PC-3 (cell line): Measurements from ENCODE around the gene ENTPD2. TPM values are rescaled to one million over a fixed set of nuclear protein-coding genes. Genes with fewer than 3 reads are reported as not detected.

Experiments used
- ATAC-seq: fragments of 200-7000 bp; cut with Tn5 transposase; 2 replicates; pipeline ENCODE4 v1.9.1; 2020; ENCODE audit warnings: mild to moderate bottlenecking, moderate library complexity
- BruUV-seq: library from RNA; stranded (reverse); fragments of 400-500 nt; replicated peaks from 2 replicates; lab custom pipeline; 2021; lab: Mats Ljungman, UMichigan
- CTCF ChIA-PET: fragments of 300-600 bp; sonication (Branson Sonifier 250); formaldehyde crosslinking; loops from one replicate; lab custom pipeline; 2022; ENCODE audit warnings: antibody characterized with exemption; lab: Charles Lee
- POLR2A ChIA-PET: fragments of 300-600 bp; sonication (Branson Sonifier 250); formaldehyde crosslinking; loops from one replicate; lab custom pipeline; 2022; ENCODE audit warnings: antibody characterized with exemption; ENCODE audit not compliant: unreplicated experiment; lab: Charles Lee
- DNase-seq: peaks from one replicate; pipeline ENCODE4 v3.0.0-alpha.2; 2015
- H2AFZ ChIP-seq: fragments of 300-600 bp; sonication (generic); 2 replicates; pipeline ENCODE4 v1.6.0; 2016; ENCODE audit warnings: antibody characterized with exemption, low read length
- H3F3A ChIP-seq: fragments of 300-600 bp; sonication (generic); one replicate; pipeline ENCODE4 v1.6.0; 2017; ENCODE audit warnings: antibody characterized with exemption, low read length, control low read depth, mild to moderate bottlenecking; ENCODE audit not compliant: unreplicated experiment
- H3K27ac ChIP-seq: fragments of 300-600 bp; sonication (generic); 2 replicates; pipeline ENCODE4 v1.5.1; 2016; ENCODE audit warnings: mild to moderate bottlenecking, low read length
- H3K27me3 ChIP-seq: fragments of 300-600 bp; sonication (generic); 2 replicates; pipeline ENCODE4 v1.6.1; 2016; ENCODE audit warnings: low read length, mixed read lengths
- H3K36me3 ChIP-seq: fragments of 300-600 bp; sonication (generic); 2 replicates; pipeline ENCODE4 v1.6.1; 2016; ENCODE audit warnings: low read depth, mixed run types, low read length, mixed read lengths
- H3K4me1 ChIP-seq: fragments of 300-600 bp; sonication (generic); 2 replicates; pipeline ENCODE4 v1.5.1; 2016; ENCODE audit warnings: low read length; ENCODE audit not compliant: insufficient read depth
- H3K4me2 ChIP-seq: fragments of 300-600 bp; sonication (generic); 2 replicates; pipeline ENCODE4 v1.6.0; 2016; ENCODE audit warnings: low read length
- H3K4me3 ChIP-seq: fragments of 300-600 bp; sonication (generic); 2 replicates; pipeline ENCODE4 v1.5.1; 2016; ENCODE audit warnings: mild to moderate bottlenecking, low read length, mixed read lengths
- H3K79me2 ChIP-seq: fragments of 300-600 bp; sonication (generic); 2 replicates; pipeline ENCODE4 v1.6.1; 2017; ENCODE audit warnings: low read length, mixed read lengths
- H3K9ac ChIP-seq: fragments of 300-600 bp; sonication (generic); 2 replicates; pipeline ENCODE4 v1.6.0; 2016; ENCODE audit warnings: mild to moderate bottlenecking, low read length
- H3K9me2 ChIP-seq: fragments of 300-600 bp; sonication (generic); replicated peaks from 2 replicates; pipeline ENCODE4 v1.6.1; 2016; ENCODE audit warnings: mixed run types, low read length, mixed read lengths
- H3K9me3 ChIP-seq: fragments of 300-600 bp; sonication (generic); 2 replicates; pipeline ENCODE4 v1.6.1; 2016; ENCODE audit warnings: low read length, mixed read lengths
- H4K20me1 ChIP-seq: fragments of 300-600 bp; sonication (generic); 2 replicates; pipeline ENCODE4 v1.6.1; 2016; ENCODE audit warnings: low read length, mixed read lengths
- EZH2 ChIP-seq: fragments of 300-600 bp; sonication (generic); IDR thresholded peaks from one replicate; pipeline ENCODE4 v1.6.1; 2017; ENCODE audit warnings: antibody characterized with exemption, mild to moderate bottlenecking, low read length; ENCODE audit not compliant: unreplicated experiment
- EZH2phosphoT487 ChIP-seq: fragments of 300-600 bp; sonication (generic); IDR thresholded peaks from 2 replicates; pipeline ENCODE4 v1.6.1; 2018; ENCODE audit warnings: mild to moderate bottlenecking, antibody characterized with exemption, low read length, borderline replicate concordance
- intact Hi-C: fragments of 100-400 bp; cut with micrococcal nuclease; formaldehyde crosslinking; loops from 2 replicates; pipeline ENCODE4 v1.9.0; 2023
- total RNA-seq: library from RNA; depleted of rRNA; stranded (reverse); fragments of >200 nt; gene quantifications from 2 replicates; pipeline ENCODE4 v1.2.3, GENCODE V29; 2014
- TF ChIP-seq, protein P1 (sequence below): fragments of 300-600 bp; sonication (generic); conservative IDR thresholded peaks from 2 replicates; pipeline ENCODE4 v1.5.1; 2017; ENCODE audit warnings: antibody characterized with exemption, low read depth, mild to moderate bottlenecking, low read length

The ENTPD2 gene
- total RNA-seq, 1 experiment from 2014 or later = 1.3 TPM

DNA sequence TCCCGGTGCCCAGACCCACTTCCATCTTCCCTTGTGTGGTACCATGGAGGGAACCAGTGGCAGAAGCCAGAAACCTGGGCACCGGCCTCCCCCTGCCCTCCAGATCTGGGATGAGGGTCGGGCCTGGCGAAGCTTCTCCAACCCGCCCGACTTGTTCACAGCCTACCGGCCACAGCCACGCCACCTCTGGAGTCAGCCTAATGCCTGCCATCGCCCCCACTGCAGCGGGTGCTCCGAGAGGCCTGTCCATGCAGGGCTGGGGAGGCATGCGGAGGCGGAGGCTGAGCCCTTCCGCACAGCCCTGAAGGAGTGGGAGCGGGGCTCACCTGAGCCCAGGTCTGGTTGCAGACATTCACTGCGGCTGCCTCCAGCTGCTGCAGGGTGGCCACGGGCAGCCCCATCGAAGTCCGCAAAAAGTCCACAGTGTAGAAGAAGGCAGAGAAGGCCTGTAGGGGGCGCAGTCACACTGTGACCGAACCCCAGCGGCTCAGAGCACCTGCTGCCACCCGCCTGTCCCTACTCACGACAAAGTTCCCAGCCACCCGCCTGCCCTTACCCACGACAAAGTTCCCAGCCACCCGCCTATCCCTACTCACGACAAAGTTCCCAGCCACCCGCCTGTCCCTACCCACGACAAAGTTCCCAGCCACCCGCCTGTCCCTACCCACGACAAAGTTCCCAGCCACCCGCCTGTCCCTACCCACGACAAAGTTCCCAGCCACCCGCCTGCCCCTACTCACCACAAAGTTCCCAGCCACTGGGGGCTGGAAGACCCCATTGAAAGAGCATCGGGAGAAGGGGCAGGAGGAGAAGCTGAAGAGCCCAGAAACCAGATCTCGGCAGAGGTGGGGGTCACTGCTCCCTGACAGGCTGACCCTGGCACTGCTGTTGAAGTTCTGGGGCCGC lies 4.1 kb downstream of the ENTPD2 start:
- intact Hi-C loops = loop anchor here (2.0 kb wide), 1 partner anchor 17 kb away; no protein-coding TSS in a partner anchor
- DNase-seq = peak; percentile 64
- POLR2A ChIA-PET = no interaction called here

DNA sequence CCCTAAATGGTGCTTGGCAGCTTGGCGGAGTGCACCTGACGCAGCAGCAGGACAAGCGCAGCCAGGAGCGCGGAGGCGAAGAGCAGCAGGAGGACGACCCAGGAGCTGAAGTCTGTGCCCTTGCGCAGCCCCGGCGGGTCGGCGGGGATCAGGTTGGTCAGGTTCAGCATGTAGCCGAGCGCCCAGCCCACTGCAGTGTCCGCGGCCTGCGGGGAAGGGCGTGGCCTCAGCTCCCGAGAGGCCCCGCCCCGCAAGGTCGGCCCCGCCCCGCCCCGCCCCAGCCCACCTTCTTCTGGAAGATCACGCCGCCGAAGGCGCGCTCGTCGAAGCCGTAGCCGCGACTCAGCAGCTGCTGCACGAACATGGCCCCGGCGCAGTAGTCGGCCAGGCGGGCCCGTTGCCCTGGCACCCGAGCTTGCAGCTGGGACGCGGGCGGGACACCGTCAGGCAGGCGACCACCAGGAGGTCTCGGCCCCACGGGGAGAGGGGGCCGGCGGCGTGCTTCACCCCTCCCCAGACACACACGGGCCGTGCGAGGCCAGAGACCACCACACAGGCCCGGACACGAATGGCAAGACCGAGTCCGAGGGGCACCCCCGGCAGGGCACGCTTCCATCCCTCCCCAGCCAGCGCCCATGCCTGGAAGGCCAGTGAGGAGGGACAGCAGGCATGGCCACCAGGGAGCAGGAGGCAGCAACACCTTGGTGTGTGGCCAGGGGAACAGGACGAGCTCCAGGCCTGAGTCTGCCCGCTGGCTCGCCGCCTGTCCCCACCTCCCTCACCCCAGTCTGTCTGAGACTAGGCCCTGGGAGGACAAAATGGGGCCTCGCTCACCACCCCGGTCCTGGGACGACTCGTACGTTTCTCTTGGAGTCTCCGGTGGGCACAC lies 5.0 kb downstream of the ENTPD2 start:
- Histone ChIP-seq H3K4me2 (no peak overlapping the region), H3K9ac (no peak overlapping the region), H3K27ac (no peak overlapping the region), H3K27me3 (no peaks in the 10 kb centered on the region), H2AFZ (no peak overlapping the region), H3K79me2 (peaks cover 16% of the 10 kb centered on the region), H3K9me2 (no peaks in the 10 kb centered on the region), H3K4me3 (no peak overlapping the region), H3K36me3 (no peaks in the 10 kb centered on the region), H3F3A (no peaks in the 10 kb centered on the region), H4K20me1 (peaks cover 5% of the 10 kb centered on the region; the same call in 1 of the 2 replicates), H3K4me1 (peaks cover 9% of the 10 kb centered on the region; the same call in 1 of the 2 replicates), H3K9me3 (no peaks in the 10 kb centered on the region)
- intact Hi-C loops = loop anchor here (2.0 kb wide), 1 partner anchor 18 kb away; no protein-coding TSS in a partner anchor
- ATAC-seq (peak; percentile 3; the same call in 1 of the 2 replicates), DNase-seq (peak; percentile 19)
- TF ChIP-seq EZH2 = no peak
- no peak for TF ChIP-seq EZH2phosphoT487
- TF ChIP-seq, protein P1, sequence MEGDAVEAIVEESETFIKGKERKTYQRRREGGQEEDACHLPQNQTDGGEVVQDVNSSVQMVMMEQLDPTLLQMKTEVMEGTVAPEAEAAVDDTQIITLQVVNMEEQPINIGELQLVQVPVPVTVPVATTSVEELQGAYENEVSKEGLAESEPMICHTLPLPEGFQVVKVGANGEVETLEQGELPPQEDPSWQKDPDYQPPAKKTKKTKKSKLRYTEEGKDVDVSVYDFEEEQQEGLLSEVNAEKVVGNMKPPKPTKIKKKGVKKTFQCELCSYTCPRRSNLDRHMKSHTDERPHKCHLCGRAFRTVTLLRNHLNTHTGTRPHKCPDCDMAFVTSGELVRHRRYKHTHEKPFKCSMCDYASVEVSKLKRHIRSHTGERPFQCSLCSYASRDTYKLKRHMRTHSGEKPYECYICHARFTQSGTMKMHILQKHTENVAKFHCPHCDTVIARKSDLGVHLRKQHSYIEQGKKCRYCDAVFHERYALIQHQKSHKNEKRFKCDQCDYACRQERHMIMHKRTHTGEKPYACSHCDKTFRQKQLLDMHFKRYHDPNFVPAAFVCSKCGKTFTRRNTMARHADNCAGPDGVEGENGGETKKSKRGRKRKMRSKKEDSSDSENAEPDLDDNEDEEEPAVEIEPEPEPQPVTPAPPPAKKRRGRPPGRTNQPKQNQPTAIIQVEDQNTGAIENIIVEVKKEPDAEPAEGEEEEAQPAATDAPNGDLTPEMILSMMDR = no peak
- BruUV-seq = no TSS peak
- CTCF ChIA-PET = interaction anchor here (0.5 to 0.9 kb wide), 3 partner anchors 22 to 232 kb away, joined by 3 to 5 read pairs (median 4); partner anchors contain the start of gene SAPCD2
- POLR2A ChIA-PET = interaction anchor here (0.6 to 0.7 kb wide), 2 partner anchors 60 to 263 kb away, joined by 5 to 6 read pairs; no protein-coding TSS in a partner anchor

More for the DNA sequence above, 4.1 kb downstream of the ENTPD2 start:
- H3K27me3 ChIP-seq = no peaks in the 10 kb centered on the region
- H3K9me3 ChIP-seq = no peaks in the 10 kb centered on the region
- no peak overlapping the region for H2AFZ ChIP-seq
- peaks cover 6% of the 10 kb centered on the region for H3K4me1 ChIP-seq
- CTCF ChIA-PET = interaction anchor here (0.7 kb wide), 1 partner anchor 21 kb away, joined by 3 read pairs; the partner anchor contains the start of gene SAPCD2
- H3K4me3 ChIP-seq = no peak overlapping the region
- no peaks in the 10 kb centered on the region for H3K9me2 ChIP-seq
- H3K36me3 ChIP-seq = no peaks in the 10 kb centered on the region
- H4K20me1 ChIP-seq = no peaks in the 10 kb centered on the region
- H3K4me2 ChIP-seq = no peak overlapping the region
- no peaks in the 10 kb centered on the region for H3F3A ChIP-seq
- ATAC-seq = peak; percentile 54
- H3K27ac ChIP-seq = no peak overlapping the region
- TF ChIP-seq EZH2 = no peak
- no peak for TF ChIP-seq EZH2phosphoT487
- TF ChIP-seq, protein P1 = peak; percentile 60
- peaks cover 7% of the 10 kb centered on the region for H3K79me2 ChIP-seq
- no peak overlapping the region for H3K9ac ChIP-seq
- BruUV-seq = no TSS peak
